Mucosa of descending colon (tissue), 3 donors: ENCODE data around the gene SSC4D. TPM values are rescaled to one million over a fixed set of nuclear protein-coding genes. Genes with fewer than 3 reads are reported as not detected.

Experiments
- ATAC-seq: fragments of 200-7000 bp; cut with Tn5 transposase; one replicate; pipeline ENCODE4 v1.9.1; 2020; ENCODE audit warnings: mild to moderate bottlenecking, moderate library complexity
- DNase-seq, 3 donors: peaks; one replicate each; pipeline ENCODE4 v3.0.0-alpha.2; 2020
- H3K36me3 ChIP-seq: fragments of 200-600 bp; one replicate; pipeline ENCODE4 v1.8.0; 2021; ENCODE audit warnings: low read depth, mild to moderate bottlenecking
- H3K4me1 ChIP-seq: fragments of 200-600 bp; one replicate; pipeline ENCODE4 v1.8.0; 2021; ENCODE audit warnings: low read depth, mild to moderate bottlenecking
- H3K4me3 ChIP-seq: fragments of 200-600 bp; one replicate; pipeline ENCODE4 v1.8.0; 2021; ENCODE audit warnings: mild to moderate bottlenecking
- H3K9me3 ChIP-seq: fragments of 200-600 bp; one replicate; pipeline ENCODE4 v1.8.0; 2021; ENCODE audit warnings: mild to moderate bottlenecking
- CTCF ChIP-seq: fragments of 200-600 bp; IDR thresholded peaks from one replicate; pipeline ENCODE4 v1.8.0; 2022; ENCODE audit warnings: antibody characterized with exemption, mild to moderate bottlenecking
- intact Hi-C, 2 donors: fragments of 100-400 bp; cut with DNase I in 1 of 2; cut with micrococcal nuclease in 1 of 2; formaldehyde crosslinking; loops; one replicate each; pipeline versions ENCODE4 v1.11.0 to v1.11.1; 2022; cut with DNase I, micrococcal nuclease
- total RNA-seq, 3 donors: library from RNA; stranded (reverse); fragmentation: NEBNext Ultra II Directional in 2 of 3; extraction: Animal tissue kit (Norgen Biotek cat#: 25700) in 2 of 3; gene quantifications; one replicate each; pipeline versions ENCODE4 v1.2.1 to v1.2.4, GENCODE V29; 2021 to 2023
- donor health status: DM: no; HTN: no; CAD: no; lungs with moderate emphysema.
- donor health status: DM: no; HTN: no; CAD: no.
- donor health status: DM: no; HTN: yes; CAD: no.

The SSC4D gene
- total RNA-seq, 3 donors from 2014 or later, result 0.32 to 0.72 TPM; not detected in 1

GRCh38 chr7:76352193-76352592 is 57.3 kb downstream of the SSC4D start:
- no peak for TF ChIP-seq CTCF
- ATAC-seq (no peak), DNase-seq (no peak)
- H3K4me1 ChIP-seq, result peaks cover 17% of the 10 kb centered on the region
- intact Hi-C loops, result no loop called here
- H3K36me3 ChIP-seq, result no peaks in the 10 kb centered on the region
- H3K4me3 ChIP-seq, result no peak overlapping the region
- no peaks in the 10 kb centered on the region for H3K9me3 ChIP-seq

GRCh38 chr7:76351372-76351771 is 58.1 kb downstream of the SSC4D start:
- no peak for TF ChIP-seq CTCF
- DNase-seq (no peak), ATAC-seq (no peak)
- Histone ChIP-seq H3K9me3 (no peaks in the 10 kb centered on the region), H3K4me3 (no peak overlapping the region), H3K4me1 (peaks cover 18% of the 10 kb centered on the region), H3K36me3 (no peaks in the 10 kb centered on the region)
- intact Hi-C loops, result no loop called here

GRCh38 chr7:76349313-76349885 is 60.1 kb downstream of the SSC4D start:
- ATAC-seq (no peak), DNase-seq (no peak)
- Histone ChIP-seq H3K36me3 (no peaks in the 10 kb centered on the region), H3K9me3 (no peaks in the 10 kb centered on the region), H3K4me3 (no peak overlapping the region), H3K4me1 (peaks cover 27% of the 10 kb centered on the region)
- no peak for TF ChIP-seq CTCF
- intact Hi-C loops, result no loop called here

GRCh38 chr7:76347710-76348109 is 61.8 kb downstream of the SSC4D start:
- H3K4me3 ChIP-seq, result no peak overlapping the region
- ATAC-seq (no peak), DNase-seq (no peak)
- no peaks in the 10 kb centered on the region for H3K36me3 ChIP-seq
- intact Hi-C loops, result no loop called here
- peaks cover 27% of the 10 kb centered on the region for H3K4me1 ChIP-seq
- H3K9me3 ChIP-seq, result no peaks in the 10 kb centered on the region
- TF ChIP-seq CTCF, result no peak

- no peak for DNase-seq
- peaks cover 27% of the 10 kb centered on the region for H3K4me1 ChIP-seq
- ATAC-seq, result peak; percentile 13
- no peaks in the 10 kb centered on the region for H3K9me3 ChIP-seq
- no peak overlapping the region for H3K4me3 ChIP-seq
- intact Hi-C loops, result no loop called here
- TF ChIP-seq CTCF, result no peak
- no peaks in the 10 kb centered on the region for H3K36me3 ChIP-seq
Measured at GRCh38 chr7:76346778-76347177, 62.7 kb downstream of the SSC4D start.

GRCh38 chr7:76346097-76346496 is 63.4 kb downstream of the SSC4D start:
- Histone ChIP-seq H3K36me3 (no peaks in the 10 kb centered on the region), H3K9me3 (no peaks in the 10 kb centered on the region), H3K4me3 (no peak overlapping the region), H3K4me1 (peaks cover 27% of the 10 kb centered on the region)
- ATAC-seq (peak; percentile 99), DNase-seq (peak in 1 of 3 donors; percentile 73)
- no peak for TF ChIP-seq CTCF
- intact Hi-C loops, result no loop called here
